MM.1S (cell line): ENCODE measurements around the gene FAM53A.

Source experiments
- DNase-seq: peaks from one replicate; pipeline ENCODE4 v3.0.0-alpha.2; 2015
- H2AFZ ChIP-seq: fragments of 300-600 bp; sonication (generic); 2 replicates; pipeline ENCODE4 v1.6.0; 2016; ENCODE audit warnings: antibody characterized with exemption, low read length
- H3F3A ChIP-seq: fragments of 300-600 bp; sonication (generic); 2 replicates; pipeline ENCODE4 v1.6.1; 2016; ENCODE audit warnings: mild to moderate bottlenecking, antibody characterized with exemption, low read length, moderate library complexity, mixed read lengths; ENCODE audit not compliant: insufficient read depth
- H3K27ac ChIP-seq: fragments of 300-600 bp; sonication (generic); 2 replicates; pipeline ENCODE4 v1.5.1; 2016; ENCODE audit warnings: mild to moderate bottlenecking, low read length
- H3K27me3 ChIP-seq: fragments of 300-600 bp; sonication (generic); replicated peaks from 2 replicates; pipeline ENCODE4 v1.6.0; 2016; ENCODE audit warnings: low read length; ENCODE audit not compliant: insufficient read depth
- H3K36me3 ChIP-seq: fragments of 300-600 bp; sonication (generic); replicated peaks from 2 replicates; pipeline ENCODE4 v1.6.1; 2016; ENCODE audit warnings: mild to moderate bottlenecking, low read length, mixed read lengths; ENCODE audit not compliant: insufficient read depth
- H3K4me1 ChIP-seq: fragments of 300-600 bp; sonication (generic); 2 replicates; pipeline ENCODE4 v1.6.1; 2016; ENCODE audit warnings: low read length, mixed read lengths
- H3K4me2 ChIP-seq: fragments of 300-600 bp; sonication (generic); 2 replicates; pipeline ENCODE4 v1.6.0; 2016; ENCODE audit warnings: low read depth, low read length
- H3K4me3 ChIP-seq: fragments of 300-600 bp; sonication (generic); 2 replicates; pipeline ENCODE4 v1.5.1; 2016; ENCODE audit warnings: low read length, mixed read lengths
- H3K79me2 ChIP-seq: fragments of 300-600 bp; sonication (generic); 2 replicates; pipeline ENCODE4 v1.6.1; 2016; ENCODE audit warnings: mixed run types, low read length, mixed read lengths
- H3K9ac ChIP-seq: fragments of 300-600 bp; sonication (generic); 2 replicates; pipeline ENCODE4 v1.6.1; 2016; ENCODE audit warnings: low read length, mixed read lengths
- H3K9me2 ChIP-seq: fragments of 300-600 bp; sonication (generic); replicated peaks from 2 replicates; pipeline ENCODE4 v1.6.1; 2016; ENCODE audit warnings: mild to moderate bottlenecking, low read length, mixed read lengths; ENCODE audit not compliant: insufficient read depth
- H3K9me3 ChIP-seq: fragments of 300-600 bp; sonication (generic); replicated peaks from 2 replicates; pipeline ENCODE4 v1.6.1; 2016; ENCODE audit warnings: mild to moderate bottlenecking, low read length, mixed read lengths; ENCODE audit not compliant: insufficient read depth
- H4K20me1 ChIP-seq: fragments of 300-600 bp; sonication (generic); 2 replicates; pipeline ENCODE4 v1.6.1; 2016; ENCODE audit warnings: mild to moderate bottlenecking, low read length, moderate library complexity, mixed read lengths; ENCODE audit not compliant: insufficient read depth
- EZH2 ChIP-seq: fragments of 300-600 bp; sonication (generic); optimal IDR thresholded peaks from 2 replicates; pipeline ENCODE3; 2017; ENCODE audit warnings: low read depth, mild to moderate bottlenecking, antibody characterized with exemption, low read length, mixed read lengths
- EZH2phosphoT487 ChIP-seq: fragments of 300-600 bp; sonication (generic); IDR thresholded peaks from 2 replicates; pipeline ENCODE4 v1.6.1; 2018; ENCODE audit warnings: antibody characterized with exemption, low read length
- TF ChIP-seq, protein P1 (sequence below): fragments of 300-600 bp; sonication (generic); IDR thresholded peaks from 2 replicates; pipeline ENCODE4 v1.5.1; 2016; ENCODE audit warnings: antibody characterized with exemption, low read length, mixed read lengths

The FAM53A gene

DNA sequence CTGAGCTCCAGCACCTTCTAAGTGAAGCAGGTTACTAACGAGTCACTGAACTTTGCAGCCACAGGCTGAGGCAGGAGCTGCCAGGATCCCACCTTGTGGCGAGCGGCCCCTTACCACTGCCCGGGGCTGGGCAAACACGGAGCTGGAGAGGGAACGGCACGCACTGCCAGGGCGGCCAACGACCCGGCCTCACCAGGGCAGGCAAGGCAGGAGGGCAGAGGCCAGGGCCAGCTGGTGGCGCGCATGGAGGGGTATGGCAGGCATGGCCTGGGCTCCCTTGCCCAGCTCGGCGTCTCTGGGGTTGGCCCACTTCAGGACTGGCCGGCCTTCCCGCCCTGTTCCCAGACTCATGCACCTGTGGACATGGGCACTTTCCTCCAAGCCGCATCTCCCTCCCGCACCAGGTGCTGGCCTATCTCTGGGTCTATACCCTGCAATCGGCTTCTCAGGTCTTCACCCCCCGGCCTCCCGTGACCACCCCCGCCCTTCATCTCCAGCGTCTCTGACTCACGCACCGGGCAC lies 64.9 kb downstream of the FAM53A start:
- Histone ChIP-seq H3K4me3 (no peak overlapping the region), H3K27ac (no peak overlapping the region), H3K9ac (no peak overlapping the region), H4K20me1 (no peaks in the 10 kb centered on the region), H3K9me2 (no peaks in the 10 kb centered on the region), H2AFZ (no peak overlapping the region), H3F3A (no peaks in the 10 kb centered on the region), H3K9me3 (no peaks in the 10 kb centered on the region), H3K79me2 (no peaks in the 10 kb centered on the region), H3K27me3 (peaks cover 8% of the 10 kb centered on the region), H3K4me2 (no peak overlapping the region), H3K36me3 (no peaks in the 10 kb centered on the region), H3K4me1 (no peaks in the 10 kb centered on the region)
- TF ChIP-seq EZH2 (no peak), EZH2phosphoT487 (no peak)
- TF ChIP-seq, protein P1, sequence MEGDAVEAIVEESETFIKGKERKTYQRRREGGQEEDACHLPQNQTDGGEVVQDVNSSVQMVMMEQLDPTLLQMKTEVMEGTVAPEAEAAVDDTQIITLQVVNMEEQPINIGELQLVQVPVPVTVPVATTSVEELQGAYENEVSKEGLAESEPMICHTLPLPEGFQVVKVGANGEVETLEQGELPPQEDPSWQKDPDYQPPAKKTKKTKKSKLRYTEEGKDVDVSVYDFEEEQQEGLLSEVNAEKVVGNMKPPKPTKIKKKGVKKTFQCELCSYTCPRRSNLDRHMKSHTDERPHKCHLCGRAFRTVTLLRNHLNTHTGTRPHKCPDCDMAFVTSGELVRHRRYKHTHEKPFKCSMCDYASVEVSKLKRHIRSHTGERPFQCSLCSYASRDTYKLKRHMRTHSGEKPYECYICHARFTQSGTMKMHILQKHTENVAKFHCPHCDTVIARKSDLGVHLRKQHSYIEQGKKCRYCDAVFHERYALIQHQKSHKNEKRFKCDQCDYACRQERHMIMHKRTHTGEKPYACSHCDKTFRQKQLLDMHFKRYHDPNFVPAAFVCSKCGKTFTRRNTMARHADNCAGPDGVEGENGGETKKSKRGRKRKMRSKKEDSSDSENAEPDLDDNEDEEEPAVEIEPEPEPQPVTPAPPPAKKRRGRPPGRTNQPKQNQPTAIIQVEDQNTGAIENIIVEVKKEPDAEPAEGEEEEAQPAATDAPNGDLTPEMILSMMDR = no peak
- DNase-seq = no peak

DNA sequence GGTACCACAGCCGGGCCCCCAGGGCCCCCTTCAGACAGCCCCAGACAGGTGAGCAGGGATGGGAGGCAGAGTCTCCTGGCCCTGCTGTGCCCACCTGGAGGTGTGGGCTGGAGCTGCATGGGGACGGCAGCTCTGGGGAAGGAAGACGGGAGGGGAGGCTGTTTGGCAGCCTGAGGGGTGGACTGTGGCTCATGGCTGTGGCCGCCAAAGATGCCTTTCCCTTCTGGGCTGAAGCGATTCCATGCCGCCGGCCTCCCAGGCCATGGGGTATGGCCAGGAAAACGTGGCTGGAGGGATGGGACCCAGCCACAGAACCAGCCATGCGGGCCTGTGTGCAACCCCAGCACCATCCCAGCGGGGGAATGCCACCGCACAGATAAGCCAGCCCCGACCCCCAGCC lies 65.7 kb downstream of the FAM53A start:
- Histone ChIP-seq H3K27me3 (peaks cover 8% of the 10 kb centered on the region), H3K9ac (no peak overlapping the region), H3K9me2 (no peaks in the 10 kb centered on the region), H3K4me2 (no peak overlapping the region), H3F3A (no peaks in the 10 kb centered on the region), H3K4me1 (no peaks in the 10 kb centered on the region), H3K79me2 (no peaks in the 10 kb centered on the region), H4K20me1 (no peaks in the 10 kb centered on the region), H3K4me3 (no peak overlapping the region), H2AFZ (no peak overlapping the region), H3K9me3 (no peaks in the 10 kb centered on the region), H3K27ac (no peak overlapping the region), H3K36me3 (no peaks in the 10 kb centered on the region)
- no peak for TF ChIP-seq EZH2phosphoT487
- TF ChIP-seq EZH2 = no peak
- TF ChIP-seq, protein P1 = no peak
- no peak for DNase-seq

DNA sequence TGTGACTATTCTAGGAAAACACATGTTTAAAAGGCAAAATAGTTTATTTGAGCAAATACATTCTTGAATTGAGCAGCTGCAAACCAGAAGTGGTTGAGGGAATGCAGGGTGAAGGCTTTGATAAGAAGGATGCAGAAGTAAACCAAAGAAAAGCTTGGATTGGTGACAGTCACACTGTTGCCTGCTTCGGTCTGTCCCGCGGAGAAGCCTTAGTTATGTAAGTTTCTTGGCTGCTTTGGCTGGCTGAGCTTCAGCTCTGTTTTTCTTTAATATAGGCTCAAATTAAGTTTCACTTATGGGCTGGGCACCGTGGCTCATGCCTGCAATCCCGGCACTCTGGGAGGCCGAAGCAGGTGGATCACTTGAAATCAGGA lies 67.6 kb downstream of the FAM53A start:
- no peaks in the 10 kb centered on the region for H3K4me1 ChIP-seq
- H3K4me2 ChIP-seq = no peak overlapping the region
- H3F3A ChIP-seq = no peaks in the 10 kb centered on the region
- no peaks in the 10 kb centered on the region for H3K79me2 ChIP-seq
- H3K27ac ChIP-seq = no peak overlapping the region
- H3K9ac ChIP-seq = no peak overlapping the region
- peaks cover 12% of the 10 kb centered on the region for H3K27me3 ChIP-seq
- TF ChIP-seq EZH2 (no peak), EZH2phosphoT487 (no peak)
- TF ChIP-seq, protein P1 = no peak
- H4K20me1 ChIP-seq = no peaks in the 10 kb centered on the region
- H3K4me3 ChIP-seq = no peak overlapping the region
- no peak overlapping the region for H2AFZ ChIP-seq
- H3K9me3 ChIP-seq = no peaks in the 10 kb centered on the region
- DNase-seq = no peak
- no peaks in the 10 kb centered on the region for H3K9me2 ChIP-seq
- H3K36me3 ChIP-seq = no peaks in the 10 kb centered on the region
